HG02938 (cell line): Measurements from ENCODE around the gene PDE4DIP.
"Not testable (repeated sequence)": the region's sequence is repeated elsewhere in the genome, so short reads cannot be mapped to it uniquely, and the experiment has no call there.

Experiments used
- ATAC-seq: cut with Tn5 transposase; IDR thresholded peaks from one replicate; pipeline ENCODE4 v1.9.1; 2021; ENCODE audit warnings: mild to moderate bottlenecking, moderate library complexity; ENCODE audit not compliant: unreplicated experiment

PDE4DIP gene

GRCh38 chr1:149043056-149043455 lies 198.8 kb downstream of the PDE4DIP start:
- not testable (repeated sequence) for ATAC-seq

GRCh38 chr1:149064611-149065010 lies 220.4 kb downstream of the PDE4DIP start:
- not testable (repeated sequence) for ATAC-seq

GRCh38 chr1:149075505-149076127 lies 231.4 kb downstream of the PDE4DIP start:
- ATAC-seq, result not testable (repeated sequence)
